GM12891 (cell line): ENCODE data around the gene PRKAG3.

ENCODE experiments used
- POLR2A ChIP-seq: IDR thresholded peaks from 2 replicates; pipeline ENCODE4 v1.6.1; 2011; ENCODE audit warnings: low read depth, low read length, control low read depth
- POLR2AphosphoS5 ChIP-seq: IDR thresholded peaks from 2 replicates; pipeline ENCODE4 v1.6.1; 2011; ENCODE audit warnings: low read depth, low read length, control low read depth

- no peak for TF ChIP-seq POLR2AphosphoS5
- no peak for TF ChIP-seq POLR2A
Observed at GRCh38 chr2:218821605-218822211, 9.9 kb downstream of the PRKAG3 start.
